Measurements from ENCODE around the gene PAX2.
"Not testable (repeated sequence)": the region's sequence is repeated elsewhere in the genome, so short reads cannot be mapped to it uniquely, and the experiment has no call there.

The PAX2 gene

DNA sequence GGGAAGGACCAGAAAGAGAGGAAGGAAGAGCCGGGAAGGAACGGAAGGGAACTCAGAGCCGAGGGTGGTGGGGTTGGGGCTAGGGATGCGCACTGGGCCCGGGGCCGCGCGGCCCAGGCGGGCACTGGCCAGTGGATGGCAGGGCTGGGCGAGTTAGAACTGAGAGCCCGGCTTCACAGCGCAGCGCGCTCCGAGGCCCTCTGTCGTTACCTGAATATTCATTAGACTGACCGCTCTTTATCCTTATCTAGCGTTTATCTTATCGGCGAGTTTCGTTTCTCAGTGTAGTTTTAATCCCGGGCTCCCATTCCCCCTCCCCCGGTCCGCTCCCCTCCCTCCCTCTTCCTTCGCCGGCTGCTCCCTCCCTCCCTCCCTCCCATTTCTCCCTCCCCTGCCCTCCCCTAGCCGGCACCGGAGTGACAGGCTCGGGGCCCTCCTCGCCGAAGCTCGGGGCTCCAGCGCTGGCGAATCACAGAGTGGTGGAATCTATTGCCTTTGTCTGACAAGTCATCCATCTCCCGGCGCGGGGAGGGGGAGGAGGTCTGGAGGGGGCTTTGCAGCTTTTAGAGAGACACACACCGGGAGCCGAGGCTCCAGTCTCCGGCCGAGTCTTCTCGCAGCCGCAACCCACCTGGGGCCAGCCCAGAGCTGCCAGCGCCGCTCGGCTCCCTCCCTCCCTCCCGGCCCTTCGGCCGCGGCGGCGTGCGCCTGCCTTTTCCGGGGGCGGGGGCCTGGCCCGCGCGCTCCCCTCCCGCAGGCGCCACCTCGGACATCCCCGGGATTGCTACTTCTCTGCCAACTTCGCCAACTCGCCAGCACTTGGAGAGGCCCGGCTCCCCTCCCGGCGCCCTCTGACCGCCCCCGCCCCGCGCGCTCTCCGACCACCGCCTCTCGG lies at the start of gene PAX2:
TSS of gene PAX2 (plus strand) at position 596 of the 895 bp plus-strand sequence. CDS start 679 bp downstream, outside the sequence.
- Histone ChIP-seq H3K27ac (ENCODE audit: poor library complexity, severe bottlenecking) (no peak within 1 kb of the TSS), H3K9me3 (ENCODE audit: severe bottlenecking) (no peaks in the 10 kb centered on the region), H3K36me3 (ENCODE audit: low read depth) (no peaks in the 10 kb centered on the region), H3K4me1 (ENCODE audit: insufficient read depth, poor library complexity, severe bottlenecking) (no peaks in the 10 kb centered on the region), H3K27me3 (ENCODE audit: insufficient read depth, poor library complexity, severe bottlenecking) (peaks cover 100% of the 10 kb centered on the region), H3K4me3 (ENCODE audit: severe bottlenecking) (peak within 1 kb of the TSS; percentile 16)
- ATAC-seq (ENCODE audit: low read depth) (peak; percentile 40), DNase-seq (ENCODE audit: low spot score) (no peak)
- TF ChIP-seq, protein P1, sequence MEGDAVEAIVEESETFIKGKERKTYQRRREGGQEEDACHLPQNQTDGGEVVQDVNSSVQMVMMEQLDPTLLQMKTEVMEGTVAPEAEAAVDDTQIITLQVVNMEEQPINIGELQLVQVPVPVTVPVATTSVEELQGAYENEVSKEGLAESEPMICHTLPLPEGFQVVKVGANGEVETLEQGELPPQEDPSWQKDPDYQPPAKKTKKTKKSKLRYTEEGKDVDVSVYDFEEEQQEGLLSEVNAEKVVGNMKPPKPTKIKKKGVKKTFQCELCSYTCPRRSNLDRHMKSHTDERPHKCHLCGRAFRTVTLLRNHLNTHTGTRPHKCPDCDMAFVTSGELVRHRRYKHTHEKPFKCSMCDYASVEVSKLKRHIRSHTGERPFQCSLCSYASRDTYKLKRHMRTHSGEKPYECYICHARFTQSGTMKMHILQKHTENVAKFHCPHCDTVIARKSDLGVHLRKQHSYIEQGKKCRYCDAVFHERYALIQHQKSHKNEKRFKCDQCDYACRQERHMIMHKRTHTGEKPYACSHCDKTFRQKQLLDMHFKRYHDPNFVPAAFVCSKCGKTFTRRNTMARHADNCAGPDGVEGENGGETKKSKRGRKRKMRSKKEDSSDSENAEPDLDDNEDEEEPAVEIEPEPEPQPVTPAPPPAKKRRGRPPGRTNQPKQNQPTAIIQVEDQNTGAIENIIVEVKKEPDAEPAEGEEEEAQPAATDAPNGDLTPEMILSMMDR (IDR thresholded peaks at IDR 0.05; ENCODE audit: poor library complexity, severe bottlenecking) = no peak

DNA sequence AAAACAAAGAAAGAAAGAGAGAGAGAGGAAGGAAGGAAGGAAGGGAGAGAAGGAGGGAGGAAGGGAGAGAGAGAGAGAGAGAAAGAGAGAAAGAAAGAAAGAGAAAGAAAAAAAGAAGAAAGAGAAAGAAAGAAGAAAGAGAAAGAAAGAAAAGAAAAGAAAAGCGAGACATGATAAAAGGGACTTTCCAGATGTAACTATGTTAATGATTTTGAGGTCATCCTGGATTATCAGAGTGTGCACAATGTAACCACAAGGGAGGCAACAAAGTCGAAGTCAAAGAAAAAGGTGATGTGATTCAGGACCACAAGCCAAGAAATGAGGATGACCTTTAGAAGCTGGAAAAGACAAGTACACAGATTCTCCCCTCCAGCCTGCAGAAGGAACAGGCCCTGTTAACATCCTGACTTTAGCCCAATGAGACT lies 48.9 kb upstream of the PAX2 start:
- Histone ChIP-seq H3K4me3 (ENCODE audit: severe bottlenecking) (no peak overlapping the region), H3K27me3 (ENCODE audit: insufficient read depth, poor library complexity, severe bottlenecking) (no peaks in the 10 kb centered on the region), H3K27ac (ENCODE audit: poor library complexity, severe bottlenecking) (no peak overlapping the region), H3K36me3 (ENCODE audit: low read depth) (no peaks in the 10 kb centered on the region), H3K4me1 (ENCODE audit: insufficient read depth, poor library complexity, severe bottlenecking) (no peaks in the 10 kb centered on the region), H3K9me3 (ENCODE audit: severe bottlenecking) (no peaks in the 10 kb centered on the region)
- TF ChIP-seq, protein P1 (IDR thresholded peaks at IDR 0.05; ENCODE audit: poor library complexity, severe bottlenecking) = no peak
- no peak for ATAC-seq (ENCODE audit: low read depth)
- no peak for DNase-seq (ENCODE audit: low spot score)

GRCh38 chr10:100697070-100697469 lies 48.3 kb upstream of the PAX2 start:
- TF ChIP-seq, protein P1 (IDR thresholded peaks at IDR 0.05; ENCODE audit: poor library complexity, severe bottlenecking) = no peak
- Histone ChIP-seq H3K27me3 (ENCODE audit: insufficient read depth, poor library complexity, severe bottlenecking) (no peaks in the 10 kb centered on the region), H3K4me3 (ENCODE audit: severe bottlenecking) (no peak overlapping the region), H3K36me3 (ENCODE audit: low read depth) (no peaks in the 10 kb centered on the region), H3K4me1 (ENCODE audit: insufficient read depth, poor library complexity, severe bottlenecking) (no peaks in the 10 kb centered on the region), H3K27ac (ENCODE audit: poor library complexity, severe bottlenecking) (no peak overlapping the region), H3K9me3 (ENCODE audit: severe bottlenecking) (no peaks in the 10 kb centered on the region)
- DNase-seq (ENCODE audit: low spot score) = no peak
- ATAC-seq (ENCODE audit: low read depth) = peak; percentile 46; the same call in 1 of the 3 replicates

DNA sequence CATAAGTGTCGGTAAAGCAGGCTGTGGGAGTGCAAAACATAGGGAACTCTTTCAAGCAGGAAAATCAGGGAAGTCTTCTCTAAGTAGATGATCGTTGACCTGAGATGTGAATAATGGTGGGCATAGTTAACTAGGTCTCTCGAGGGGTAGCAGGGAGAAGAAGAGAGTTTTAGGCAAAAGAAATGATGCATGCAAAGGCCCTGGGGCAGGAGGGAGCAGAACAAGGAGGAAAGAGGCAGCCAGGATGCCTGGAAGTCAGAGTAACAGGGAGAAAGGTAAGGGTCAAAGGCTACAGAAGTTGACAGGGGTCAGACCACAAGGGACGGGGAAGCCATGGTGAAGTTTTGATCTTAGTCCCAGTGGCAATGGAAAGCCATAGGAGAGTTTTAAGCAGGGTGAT lies 47.8 kb upstream of the PAX2 start:
- Histone ChIP-seq H3K27me3 (ENCODE audit: insufficient read depth, poor library complexity, severe bottlenecking) (no peaks in the 10 kb centered on the region), H3K4me1 (ENCODE audit: insufficient read depth, poor library complexity, severe bottlenecking) (no peaks in the 10 kb centered on the region), H3K36me3 (ENCODE audit: low read depth) (no peaks in the 10 kb centered on the region), H3K27ac (ENCODE audit: poor library complexity, severe bottlenecking) (no peak overlapping the region), H3K9me3 (ENCODE audit: severe bottlenecking) (no peaks in the 10 kb centered on the region), H3K4me3 (ENCODE audit: severe bottlenecking) (no peak overlapping the region)
- ATAC-seq (ENCODE audit: low read depth) = no peak
- TF ChIP-seq, protein P1 (IDR thresholded peaks at IDR 0.05; ENCODE audit: poor library complexity, severe bottlenecking) = no peak
- DNase-seq (ENCODE audit: low spot score) = no peak

- not testable (repeated sequence) for H3K4me3 ChIP-seq (ENCODE audit: severe bottlenecking); H3K36me3 ChIP-seq (ENCODE audit: low read depth); H3K9me3 ChIP-seq (ENCODE audit: severe bottlenecking); DNase-seq (ENCODE audit: low spot score); ATAC-seq (ENCODE audit: low read depth); H3K27me3 ChIP-seq (ENCODE audit: insufficient read depth, poor library complexity, severe bottlenecking); H3K27ac ChIP-seq (ENCODE audit: poor library complexity, severe bottlenecking); H3K4me1 ChIP-seq (ENCODE audit: insufficient read depth, poor library complexity, severe bottlenecking)
These were observed 43.7 kb upstream of the PAX2 start for GRCh38 chr10:100701704-100702103.

Data from RWPE2 (cell line).